Nephron (organoid): Measurements from ENCODE around the gene EGFR.
A peak's percentile ranks its signal among the peaks of the same experiment; 100 is the strongest.

ENCODE experiments used
- H3K27ac Mint-ChIP-seq, 3 experiments: 2 replicates each; pipeline ENCODE4 v1.8.0; 2020; ENCODE audit warnings: mixed read lengths in 3 of 3, mild to moderate bottlenecking in 2 of 3, moderate library complexity in 1 of 3
- H3K27me3 Mint-ChIP-seq: 2 replicates; pipeline ENCODE4 v1.8.0; 2021; ENCODE audit warnings: low read depth, mild to moderate bottlenecking, moderate library complexity, mixed read lengths
- H3K36me3 Mint-ChIP-seq: 2 replicates; pipeline ENCODE4 v1.8.0; 2020; ENCODE audit warnings: low read depth, mixed read lengths
- H3K4me1 Mint-ChIP-seq: 2 replicates; pipeline ENCODE4 v1.8.0; 2020; ENCODE audit warnings: mixed read lengths
- H3K4me3 Mint-ChIP-seq, 3 experiments: 2 replicates each; pipeline ENCODE4 v1.8.0; 2020; ENCODE audit warnings: mild to moderate bottlenecking in 3 of 3, mixed read lengths in 3 of 3, moderate library complexity in 2 of 3
- H3K9me3 Mint-ChIP-seq: 2 replicates; pipeline ENCODE4 v1.8.0; 2020; ENCODE audit warnings: mixed read lengths
- CTCF ChIP-seq, 3 experiments: fragments of 200-600 bp; sonication (generic); IDR thresholded peaks; one replicate each; pipeline ENCODE4 v1.5.0; 2021; ENCODE audit warnings: antibody characterized with exemption in 3 of 3; ENCODE audit not compliant: unreplicated experiment in 3 of 3

The EGFR gene

GRCh38 chr7:55113760-55114540 lies 95.1 kb downstream of the EGFR start:
- no peak overlapping the region for H3K4me3 Mint-ChIP-seq
- H3K27ac Mint-ChIP-seq = peak overlapping the region in 1 of 3 experiments; percentile 9
- H3K9me3 Mint-ChIP-seq = no peaks in the 10 kb centered on the region
- H3K36me3 Mint-ChIP-seq = no peaks in the 10 kb centered on the region
- no peak for TF ChIP-seq CTCF (IDR thresholded peaks at IDR 0.05; ENCODE audit: unreplicated experiment in 3 of 3)
- H3K4me1 Mint-ChIP-seq = peaks cover 27% of the 10 kb centered on the region
- H3K27me3 Mint-ChIP-seq = peaks cover 5% of the 10 kb centered on the region

- H3K4me3 Mint-ChIP-seq = no peak overlapping the region
- H3K36me3 Mint-ChIP-seq = no peaks in the 10 kb centered on the region
- H3K27ac Mint-ChIP-seq = no peak overlapping the region
- H3K9me3 Mint-ChIP-seq = no peaks in the 10 kb centered on the region
- TF ChIP-seq CTCF (IDR thresholded peaks at IDR 0.05; ENCODE audit: unreplicated experiment in 3 of 3) = no peak
- no peaks in the 10 kb centered on the region for H3K27me3 Mint-ChIP-seq
- H3K4me1 Mint-ChIP-seq = peaks cover 5% of the 10 kb centered on the region
Measured at GRCh38 chr7:55117286-55117685, 98.5 kb downstream of the EGFR start.

- TF ChIP-seq CTCF (IDR thresholded peaks at IDR 0.05; ENCODE audit: unreplicated experiment in 3 of 3) = no peak
- Mint-ChIP-seq H3K27me3 (no peaks in the 10 kb centered on the region), H3K36me3 (no peaks in the 10 kb centered on the region), H3K4me1 (peaks cover 7% of the 10 kb centered on the region), H3K4me3 (no peak overlapping the region), H3K9me3 (no peaks in the 10 kb centered on the region), H3K27ac (no peak overlapping the region)
Measured at GRCh38 chr7:55118426-55118825, 99.6 kb downstream of the EGFR start.

- peaks cover 11% of the 10 kb centered on the region for H3K4me1 Mint-ChIP-seq
- H3K27me3 Mint-ChIP-seq = no peaks in the 10 kb centered on the region
- no peaks in the 10 kb centered on the region for H3K36me3 Mint-ChIP-seq
- no peak overlapping the region for H3K4me3 Mint-ChIP-seq
- no peak for TF ChIP-seq CTCF (IDR thresholded peaks at IDR 0.05; ENCODE audit: unreplicated experiment in 3 of 3)
- peak overlapping the region in 1 of 3 experiments; percentile 6 for H3K27ac Mint-ChIP-seq
- no peaks in the 10 kb centered on the region for H3K9me3 Mint-ChIP-seq
Measured at GRCh38 chr7:55119571-55119970, 100.8 kb downstream of the EGFR start.

GRCh38 chr7:55120074-55120473 lies 101.3 kb downstream of the EGFR start:
- Mint-ChIP-seq H3K9me3 (no peaks in the 10 kb centered on the region), H3K36me3 (no peaks in the 10 kb centered on the region), H3K27me3 (no peaks in the 10 kb centered on the region), H3K4me1 (peaks cover 11% of the 10 kb centered on the region), H3K27ac (no peak overlapping the region), H3K4me3 (no peak overlapping the region)
- no peak for TF ChIP-seq CTCF (IDR thresholded peaks at IDR 0.05; ENCODE audit: unreplicated experiment in 3 of 3)
